GM19025 (cell line): ENCODE measurements around the gene ECPAS.
A peak's percentile ranks its signal among the peaks of the same experiment; 100 is the strongest.
"Not testable (repeated sequence)": the region's sequence is repeated elsewhere in the genome, so short reads cannot be mapped to it uniquely, and the experiment has no call there.

ENCODE experiments used
- ATAC-seq: cut with Tn5 transposase; IDR thresholded peaks from one replicate; pipeline ENCODE4 v1.9.1; 2021; ENCODE audit warnings: mild to moderate bottlenecking, low read depth, moderate library complexity; ENCODE audit not compliant: unreplicated experiment

The ECPAS gene, protein sequence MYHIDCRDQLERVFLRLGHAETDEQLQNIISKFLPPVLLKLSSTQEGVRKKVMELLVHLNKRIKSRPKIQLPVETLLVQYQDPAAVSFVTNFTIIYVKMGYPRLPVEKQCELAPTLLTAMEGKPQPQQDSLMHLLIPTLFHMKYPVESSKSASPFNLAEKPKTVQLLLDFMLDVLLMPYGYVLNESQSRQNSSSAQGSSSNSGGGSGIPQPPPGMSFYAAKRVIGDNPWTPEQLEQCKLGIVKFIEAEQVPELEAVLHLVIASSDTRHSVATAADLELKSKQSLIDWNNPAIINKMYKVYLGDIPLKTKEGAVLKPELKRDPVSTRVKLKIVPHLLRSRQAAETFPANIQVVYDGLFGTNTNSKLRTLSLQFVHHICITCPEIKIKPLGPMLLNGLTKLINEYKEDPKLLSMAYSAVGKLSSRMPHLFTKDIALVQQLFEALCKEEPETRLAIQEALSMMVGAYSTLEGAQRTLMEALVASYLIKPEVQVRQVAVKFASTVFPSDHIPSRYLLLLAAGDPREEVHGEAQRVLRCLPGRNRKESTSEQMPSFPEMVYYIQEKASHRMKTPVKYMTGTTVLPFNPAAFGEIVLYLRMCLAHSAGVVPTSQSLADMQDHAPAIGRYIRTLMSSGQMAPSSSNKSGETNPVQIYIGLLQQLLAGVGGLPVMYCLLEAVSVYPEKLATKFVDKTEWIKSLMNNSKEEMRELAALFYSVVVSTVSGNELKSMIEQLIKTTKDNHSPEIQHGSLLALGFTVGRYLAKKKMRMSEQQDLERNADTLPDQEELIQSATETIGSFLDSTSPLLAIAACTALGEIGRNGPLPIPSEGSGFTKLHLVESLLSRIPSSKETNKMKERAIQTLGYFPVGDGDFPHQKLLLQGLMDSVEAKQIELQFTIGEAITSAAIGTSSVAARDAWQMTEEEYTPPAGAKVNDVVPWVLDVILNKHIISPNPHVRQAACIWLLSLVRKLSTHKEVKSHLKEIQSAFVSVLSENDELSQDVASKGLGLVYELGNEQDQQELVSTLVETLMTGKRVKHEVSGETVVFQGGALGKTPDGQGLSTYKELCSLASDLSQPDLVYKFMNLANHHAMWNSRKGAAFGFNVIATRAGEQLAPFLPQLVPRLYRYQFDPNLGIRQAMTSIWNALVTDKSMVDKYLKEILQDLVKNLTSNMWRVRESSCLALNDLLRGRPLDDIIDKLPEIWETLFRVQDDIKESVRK (N-terminal part only)

DNA sequence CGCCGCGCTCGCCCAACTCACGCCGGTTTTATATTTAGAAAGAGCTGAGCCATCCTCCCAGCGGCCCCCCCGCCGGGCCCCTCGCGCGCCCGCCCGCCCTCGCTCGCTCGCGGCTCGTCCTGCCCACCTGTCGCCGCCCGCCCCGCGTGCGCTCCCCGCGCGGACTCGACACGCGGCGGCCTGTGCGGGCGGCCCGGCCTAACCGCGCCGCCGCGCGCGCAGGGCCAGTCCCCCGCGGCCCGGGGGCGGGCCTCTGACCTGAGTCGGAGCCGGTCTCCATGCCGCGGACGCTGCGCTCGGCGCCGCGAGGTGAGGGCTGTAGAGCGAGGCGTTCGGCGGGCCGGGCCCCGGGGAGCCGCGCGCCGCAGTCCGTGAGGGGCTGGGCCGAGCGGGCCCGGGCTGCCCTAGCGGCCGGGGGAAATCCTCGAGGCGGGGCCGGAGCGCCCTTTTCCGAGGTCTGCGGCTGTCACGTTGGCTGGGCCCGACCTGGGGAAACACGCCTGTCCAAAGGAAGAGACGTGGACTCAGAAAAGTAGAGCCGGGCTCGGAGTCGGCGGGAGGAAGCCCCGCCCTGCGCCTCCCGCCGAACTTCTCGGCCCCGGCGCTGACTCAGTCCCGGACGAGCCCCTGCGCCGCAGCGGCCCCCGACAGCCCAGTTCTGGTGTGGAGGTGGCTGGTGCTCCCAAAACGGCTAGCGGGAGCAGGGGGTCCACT lies at the start of gene ECPAS:
Gene ECPAS, minus strand, starts transcription at position 526 of the 714 bp plus-strand sequence. CDS start 11,465 bp downstream, outside the sequence.
- peak; percentile 50 for ATAC-seq

DNA sequence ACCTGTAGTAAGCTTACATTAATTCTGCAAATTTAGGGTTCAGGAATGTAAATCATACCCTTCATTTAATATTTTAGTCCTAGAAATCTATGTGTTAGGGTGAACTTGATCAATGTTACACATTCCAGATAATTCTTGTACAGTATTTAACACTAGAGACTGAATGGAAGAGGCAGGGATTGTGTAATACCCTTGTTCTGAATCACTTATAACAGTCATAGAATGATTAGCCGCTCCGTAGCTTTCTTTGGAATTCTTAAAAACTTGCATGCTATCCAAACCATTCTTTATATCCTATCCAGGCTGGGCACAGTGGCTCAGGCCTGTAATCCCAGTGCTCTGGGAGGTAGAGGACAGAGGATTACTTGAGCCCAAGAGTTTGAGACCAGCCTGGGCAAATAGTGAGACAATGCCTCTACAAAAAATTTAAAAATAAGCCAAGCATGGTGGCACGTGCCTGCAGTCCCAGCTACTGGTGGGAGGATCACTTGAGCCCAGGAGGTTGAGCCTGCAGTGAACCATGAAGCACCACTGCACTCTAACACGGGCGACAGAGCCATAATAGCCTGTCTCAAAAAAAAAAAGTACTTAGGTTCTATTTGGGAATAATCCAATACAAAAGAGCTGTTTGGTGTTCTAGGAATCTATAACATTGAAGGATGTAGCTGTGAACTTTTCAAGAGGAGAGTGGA lies 49.1 kb upstream of the ECPAS start:
- ATAC-seq, result no peak

DNA sequence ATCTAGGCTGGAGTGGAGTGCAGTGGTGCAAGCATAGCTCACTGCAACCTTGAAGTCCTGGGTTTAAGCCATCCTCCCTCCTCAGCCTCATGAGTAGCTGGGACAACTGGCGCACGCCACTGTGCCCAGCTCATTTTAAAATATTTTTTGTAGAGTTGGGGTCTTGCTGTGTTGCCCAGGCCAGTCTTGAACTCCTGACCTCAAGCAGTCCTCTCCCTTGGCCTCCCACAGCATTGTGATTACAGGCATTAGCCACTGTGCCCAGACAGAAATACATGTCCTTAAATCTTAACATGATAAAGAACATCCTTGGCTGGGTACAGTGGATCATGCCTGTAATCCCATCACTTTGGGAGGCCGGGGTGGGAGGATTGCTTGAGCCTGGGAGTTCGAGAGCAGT lies 47.5 kb upstream of the ECPAS start:
- ATAC-seq, result no peak

DNA sequence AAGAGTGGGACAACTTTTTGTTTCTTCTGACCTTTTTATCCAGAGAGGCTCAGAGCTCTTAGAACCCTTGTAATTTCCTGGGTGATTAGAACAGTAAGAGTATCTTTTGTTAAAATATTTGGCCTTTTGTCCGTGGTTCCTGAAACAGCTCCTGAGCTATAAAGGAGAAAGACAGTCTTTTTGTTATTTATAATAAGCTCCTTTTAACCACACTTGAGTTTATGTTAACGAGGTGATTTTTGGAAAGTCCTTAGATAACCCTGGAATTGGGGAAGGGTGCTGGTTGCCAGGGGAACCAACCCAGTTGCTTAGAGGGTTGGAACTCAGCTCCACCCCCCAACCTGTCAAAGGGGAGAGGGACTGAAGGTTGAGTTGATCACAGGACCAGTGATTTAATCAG lies 45.6 kb upstream of the ECPAS start:
- no peak for ATAC-seq

DNA sequence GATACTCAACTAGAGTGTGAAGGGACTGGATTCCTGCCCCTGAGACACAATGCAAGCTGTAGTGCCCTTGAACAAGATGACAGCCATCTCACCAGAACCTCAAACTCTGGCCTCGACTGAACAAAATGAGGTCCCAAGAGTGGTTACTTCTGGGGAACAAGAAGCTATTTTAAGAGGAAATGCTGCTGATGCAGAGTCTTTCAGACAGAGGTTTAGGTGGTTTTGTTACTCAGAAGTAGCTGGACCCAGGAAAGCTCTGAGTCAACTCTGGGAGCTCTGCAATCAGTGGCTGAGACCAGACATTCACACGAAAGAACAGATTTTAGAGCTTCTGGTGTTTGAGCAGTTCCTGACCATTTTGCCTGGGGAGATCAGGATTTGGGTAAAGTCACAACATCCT lies 43.2 kb upstream of the ECPAS start:
- no peak for ATAC-seq

DNA sequence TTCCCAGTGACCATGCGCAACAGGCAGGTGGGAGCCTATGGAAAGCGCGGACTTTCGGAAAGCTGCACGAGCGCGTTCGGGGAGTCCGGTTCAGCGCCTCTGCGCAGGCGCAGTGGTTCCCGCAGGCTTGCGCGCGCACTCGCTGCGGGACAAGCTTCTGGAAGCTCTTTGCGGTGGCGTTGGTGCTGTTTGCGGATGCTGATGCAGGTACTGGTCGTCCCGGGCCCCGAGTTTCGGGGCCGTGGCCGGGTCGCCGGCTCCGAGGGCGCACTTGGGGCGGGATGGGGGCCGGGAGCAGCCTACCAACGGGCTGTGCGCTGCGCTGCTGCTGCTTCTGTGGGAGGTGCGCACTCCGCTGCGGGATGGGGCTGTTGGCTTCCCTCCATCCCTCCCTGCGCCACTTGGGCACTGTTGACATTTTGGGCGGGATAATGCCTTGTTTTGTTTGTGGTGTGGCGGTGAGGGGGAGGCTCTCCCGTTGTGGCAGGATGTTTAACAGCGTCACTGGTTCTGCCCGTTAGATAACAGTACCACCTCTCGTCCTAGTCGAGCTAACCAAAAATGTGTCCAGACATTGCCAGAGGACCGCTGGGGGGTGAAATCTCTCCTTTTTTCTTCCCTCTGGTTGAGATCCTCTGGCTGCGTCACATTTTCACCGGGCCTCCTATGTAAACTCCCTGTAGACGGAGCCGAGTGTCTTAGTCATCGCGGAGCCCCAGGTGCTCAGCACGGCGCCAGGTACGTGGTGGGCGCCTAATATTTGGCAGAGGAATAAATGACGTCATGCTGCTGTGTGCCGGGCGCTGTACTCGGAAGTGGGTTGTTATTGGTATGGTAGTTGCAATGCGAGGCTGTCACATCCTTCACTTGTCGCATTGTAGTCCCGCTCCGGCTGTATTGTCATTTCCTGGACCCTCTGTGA lies 41.1 kb upstream of the ECPAS start, which contains the start of gene ZNF483:
Gene ZNF483, plus strand, starts transcription at position 124 of the 922 bp plus-strand sequence. CDS start 2,217 bp downstream, outside the sequence.
- no peak for ATAC-seq

DNA sequence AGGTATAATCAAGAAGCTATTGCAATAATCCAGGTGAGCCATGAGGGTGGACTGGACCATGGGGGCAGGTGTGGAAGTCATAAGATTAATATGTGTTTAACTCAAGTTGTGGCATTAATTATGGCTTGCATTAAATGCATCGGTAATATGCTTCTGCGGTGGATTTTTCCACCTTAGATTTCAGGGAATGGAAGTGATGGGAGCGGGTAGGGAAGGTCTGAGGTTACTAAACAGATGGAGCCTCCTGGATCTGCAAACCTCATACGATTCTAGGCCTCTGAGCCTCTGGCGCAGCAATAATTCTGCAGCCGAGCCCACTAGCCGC lies 40.5 kb upstream of the ECPAS start:
- no peak for ATAC-seq

DNA sequence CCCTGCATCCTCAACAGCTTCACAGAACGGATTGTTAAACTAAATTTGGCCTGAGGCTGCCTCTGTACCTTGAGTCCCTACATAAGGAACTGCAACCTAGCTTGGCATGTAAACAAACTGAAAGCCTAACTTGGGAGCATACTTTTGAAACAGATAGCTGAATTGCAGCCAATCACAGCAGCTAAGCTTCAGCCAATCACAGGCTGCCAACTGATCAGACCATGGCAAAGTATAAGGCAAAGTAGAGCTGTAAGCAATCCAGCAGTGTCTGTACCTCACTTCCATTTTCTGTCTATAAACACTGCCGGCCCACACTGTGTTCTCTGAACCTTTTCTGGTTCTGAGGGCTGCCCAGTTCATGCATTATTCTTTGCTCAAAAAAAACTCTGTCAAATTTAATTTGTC lies 31.9 kb upstream of the ECPAS start:
- no peak for ATAC-seq

DNA sequence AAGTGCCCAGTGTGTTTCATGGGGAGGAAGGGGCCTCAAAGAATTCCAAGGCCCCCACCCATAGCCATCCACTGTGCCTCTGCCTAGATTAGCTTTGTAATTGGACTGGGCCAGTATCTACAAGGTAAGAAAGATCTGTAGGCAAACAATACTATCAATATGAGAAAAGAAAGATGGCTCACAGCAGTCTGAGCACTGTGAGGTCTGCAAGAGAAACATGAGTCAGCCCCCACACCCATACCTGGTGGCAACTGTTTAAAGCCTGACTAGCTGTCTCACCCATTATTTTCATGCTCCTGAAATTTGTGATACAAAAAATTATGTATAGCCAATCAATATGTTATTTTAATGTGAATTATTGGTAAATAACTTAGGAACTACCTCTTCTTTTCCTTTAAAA lies 30.8 kb upstream of the ECPAS start:
- ATAC-seq, result no peak

DNA sequence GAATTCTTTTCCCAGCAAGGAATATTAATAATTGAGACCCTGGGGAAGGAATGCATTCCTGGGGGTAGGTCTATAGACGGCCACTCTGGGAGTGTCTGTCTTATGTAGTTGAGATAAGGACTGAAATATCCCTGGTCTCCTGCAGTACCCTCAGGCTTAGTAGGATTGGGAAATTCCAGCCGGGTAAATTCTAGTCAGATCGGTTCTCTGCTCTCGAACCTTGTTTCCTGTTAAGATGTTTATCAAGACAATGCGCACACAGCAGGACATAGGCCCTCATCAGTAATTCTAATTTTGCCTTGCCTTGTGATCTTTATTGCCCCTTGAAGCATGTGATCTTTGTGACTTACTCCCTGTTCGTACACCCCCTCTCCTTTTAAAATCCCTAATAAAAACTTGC lies 27.4 kb upstream of the ECPAS start:
- ATAC-seq, result not testable (repeated sequence)

DNA sequence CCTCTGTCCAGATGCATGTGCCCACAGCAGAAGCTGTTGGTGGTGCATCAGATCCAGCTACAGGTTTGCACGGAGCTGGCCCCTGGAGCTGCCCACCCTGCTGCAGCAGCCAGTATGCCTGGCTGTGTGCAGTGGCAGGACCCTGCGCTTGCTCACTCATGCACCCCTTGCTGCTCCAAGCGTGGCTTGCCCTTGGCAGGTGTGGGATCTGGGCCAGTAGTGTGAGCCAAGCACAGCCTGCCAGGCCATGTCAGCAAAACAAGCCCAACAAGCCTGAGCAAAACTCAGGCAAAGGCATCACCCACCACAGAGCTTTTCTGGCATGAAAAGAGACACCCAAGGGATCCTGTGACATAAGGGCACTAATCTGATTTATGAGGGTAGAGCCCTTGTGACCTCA lies 18.3 kb upstream of the ECPAS start:
- ATAC-seq, result no peak

DNA sequence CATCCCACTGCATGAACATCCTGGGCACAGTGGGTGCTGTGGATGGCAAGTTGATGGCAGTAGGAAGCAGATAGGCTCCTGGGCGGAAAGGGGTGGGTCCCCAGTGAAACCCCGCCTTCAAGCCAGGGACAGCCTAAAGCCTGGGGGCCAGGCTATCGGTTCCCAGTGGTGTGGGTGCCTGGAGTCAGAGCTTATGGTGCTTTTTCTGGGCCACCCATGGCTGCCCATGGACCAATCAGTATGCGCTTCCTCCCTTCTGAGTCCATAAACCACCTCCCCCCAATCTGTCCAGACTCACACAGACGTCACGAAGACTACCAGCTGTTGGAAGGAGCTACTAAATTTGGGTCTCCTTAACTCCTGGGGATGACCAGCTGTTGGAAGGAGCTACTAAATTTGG lies 17.5 kb upstream of the ECPAS start:
- no peak for ATAC-seq

DNA sequence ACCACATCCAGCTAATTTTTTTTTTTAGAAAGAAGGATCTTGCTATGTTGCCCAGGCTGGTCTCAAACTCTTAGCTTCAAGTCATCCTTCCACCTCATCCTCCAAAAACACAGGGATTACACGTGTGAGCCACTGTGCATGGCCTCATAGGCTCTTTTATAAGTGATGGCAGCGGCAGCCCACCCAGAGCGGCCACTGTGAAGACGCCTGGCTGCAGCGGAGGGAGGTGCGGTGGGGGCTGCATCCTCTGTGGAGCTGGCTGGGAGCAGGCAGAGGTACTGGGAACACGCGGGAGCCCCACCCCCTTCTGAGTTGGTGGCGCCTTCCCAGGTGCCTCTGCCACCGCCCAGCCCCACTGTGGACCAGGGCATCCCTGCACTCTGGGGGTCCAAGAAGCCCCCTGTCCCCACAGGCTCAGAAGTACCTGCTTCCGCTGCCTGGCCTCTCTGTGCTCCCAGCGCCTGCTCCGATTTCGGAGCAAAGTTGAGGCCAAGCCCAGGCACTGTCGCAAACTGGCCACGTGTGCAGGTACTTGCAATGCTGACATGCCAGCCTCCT lies 16.9 kb upstream of the ECPAS start:
- no peak for ATAC-seq

DNA sequence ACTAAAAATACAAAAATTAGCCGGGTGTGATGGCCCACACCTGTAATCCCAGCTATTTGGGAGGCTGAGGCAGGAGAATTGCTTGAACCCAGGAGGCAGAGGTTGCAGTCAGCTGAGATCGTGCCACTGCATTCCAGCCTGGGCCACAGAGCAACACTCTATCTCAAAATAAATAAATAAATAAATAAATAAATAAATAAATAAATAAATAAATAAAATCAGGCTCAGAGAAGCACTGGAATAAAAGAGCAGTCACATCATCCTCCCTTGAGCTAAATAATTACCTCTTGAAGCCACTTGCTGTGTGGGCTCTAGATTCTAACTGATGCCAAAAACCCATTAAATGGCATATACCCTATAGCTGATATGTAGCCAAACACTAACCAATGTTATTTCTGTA lies 13.0 kb upstream of the ECPAS start:
- ATAC-seq, result not testable (repeated sequence)

DNA sequence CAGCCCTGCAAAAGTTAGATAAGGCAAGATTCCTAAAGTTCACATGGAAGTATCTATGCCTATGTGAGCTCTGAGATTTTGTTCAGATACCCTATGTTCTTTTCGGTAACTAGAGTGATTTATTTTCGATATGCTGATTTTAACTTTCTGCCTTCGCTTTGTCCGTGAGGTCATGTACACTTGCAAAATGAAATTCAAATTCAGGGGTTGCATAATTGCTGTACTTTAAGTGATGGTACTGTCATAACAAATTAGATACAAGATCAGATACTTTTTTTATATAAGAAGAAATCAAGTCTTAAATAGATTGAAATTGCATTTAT lies 350 bp upstream of the ECPAS start:
- no peak for ATAC-seq

DNA sequence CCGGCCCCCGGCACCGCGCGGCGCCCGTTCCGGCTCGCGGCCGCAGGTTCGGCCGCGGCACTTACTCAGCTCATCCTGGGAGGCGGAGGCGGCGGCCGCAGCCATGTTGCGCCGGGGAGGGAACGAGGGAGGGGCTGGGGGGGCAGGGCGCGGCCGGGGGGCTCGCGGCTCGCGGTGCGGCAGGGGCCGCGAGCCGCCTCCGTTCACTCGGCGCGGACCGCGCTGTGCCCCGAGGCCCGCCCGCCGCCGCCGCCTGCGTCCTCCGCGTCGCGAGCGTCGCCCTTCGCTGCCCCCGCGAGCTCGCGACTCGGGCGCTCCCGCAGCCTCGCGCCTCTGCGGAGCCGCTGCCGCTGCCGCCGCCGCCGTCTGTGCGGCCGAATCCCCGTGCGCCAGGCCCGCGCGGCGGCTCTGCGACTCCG lies 735 bp downstream of the ECPAS start:
- ATAC-seq, result peak; percentile 37

DNA sequence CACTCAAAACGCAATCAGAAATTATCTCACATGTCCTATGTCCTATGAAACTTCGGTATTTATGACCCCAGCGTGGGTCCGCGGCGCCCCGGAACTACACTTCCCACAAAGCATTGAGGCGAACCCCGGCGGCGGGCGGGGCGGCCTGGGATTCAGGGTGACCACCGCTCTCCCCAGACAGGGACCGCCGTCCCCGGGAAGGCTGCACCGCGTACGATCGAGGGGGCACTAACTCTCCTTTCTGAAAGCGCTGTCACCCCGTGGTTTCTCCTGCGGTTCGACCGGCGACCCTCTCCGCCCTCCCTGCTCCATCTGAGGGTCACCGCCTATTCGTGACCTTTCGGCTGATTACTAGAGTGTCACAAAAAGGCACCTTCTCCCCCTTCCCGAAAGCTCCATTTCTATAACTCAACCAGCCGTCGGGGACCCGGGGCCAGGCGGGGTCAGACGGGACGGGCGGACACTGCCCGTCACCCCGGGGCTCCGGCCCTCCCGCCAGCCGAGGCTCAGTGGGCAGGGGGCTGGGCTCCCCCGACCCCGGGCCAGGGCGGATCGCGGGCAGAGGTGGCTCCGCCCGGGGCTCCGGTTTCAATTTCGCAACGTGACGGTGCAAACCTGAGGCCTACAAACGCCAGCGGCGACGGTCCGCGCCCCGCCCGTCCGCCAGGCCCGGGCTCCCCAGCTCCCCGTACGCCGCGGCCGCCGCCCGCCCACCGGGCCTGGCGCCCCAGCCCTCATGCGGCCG lies 1.3 kb downstream of the ECPAS start:
- ATAC-seq, result peak; percentile 54
